SK-N-SH treated with all-trans-retinoic acid at 6 μM for 48 hours (cell line): ENCODE data around the gene CYSLTR1.

Source experiments
- ISL1 ChIP-seq: fragments of 250-450 bp; sonication (Bioruptor Pico); IDR thresholded peaks from 2 replicates; pipeline ENCODE4 v2.1.2; 2022; ENCODE audit warnings: mild to moderate bottlenecking, moderate library complexity
- SNAI2 ChIP-seq: fragments of 250-450 bp; sonication (Bioruptor Pico); IDR thresholded peaks from 2 replicates; pipeline ENCODE4 v1.5.0; 2020; ENCODE audit warnings: mild to moderate bottlenecking, moderate library complexity
- TF ChIP-seq, protein P1 (sequence below): fragments of 250-450 bp; sonication (Bioruptor Pico); IDR thresholded peaks from 2 replicates; pipeline ENCODE4 v1.5.0; 2020; ENCODE audit warnings: mild to moderate bottlenecking, moderate library complexity
- TF ChIP-seq, protein P2 (sequence below): fragments of 250-450 bp; sonication (Bioruptor Pico); IDR thresholded peaks from 2 replicates; pipeline ENCODE4 v1.5.1; 2020; ENCODE audit warnings: low read depth, mild to moderate bottlenecking, moderate library complexity
- TF ChIP-seq, protein P3 (sequence below): fragments of 250-450 bp; sonication (Bioruptor Pico); IDR thresholded peaks from 2 replicates; pipeline ENCODE4 v1.8.0; 2021; ENCODE audit warnings: low read depth, mild to moderate bottlenecking, moderate library complexity, borderline replicate concordance

DNA sequence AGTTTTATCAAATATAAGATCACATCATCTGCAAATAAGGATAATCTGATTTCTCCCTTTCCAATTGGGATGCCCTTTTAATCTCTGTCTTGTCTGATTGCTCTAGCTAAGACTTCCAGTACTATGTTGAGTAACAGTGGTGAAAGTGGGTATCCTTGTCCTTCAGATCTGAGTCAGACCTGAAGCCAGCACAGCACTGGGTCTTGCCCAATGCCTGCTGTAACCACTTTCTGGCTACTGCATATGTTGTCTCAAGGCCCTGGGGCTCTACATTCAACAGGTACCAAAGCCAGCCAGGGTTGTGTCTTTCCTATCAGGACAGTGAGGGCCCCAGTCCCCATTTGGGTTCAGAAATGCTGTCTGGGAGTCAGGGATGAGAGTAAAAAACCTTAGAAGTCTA lies 90.3 kb downstream of the CYSLTR1 start:
- TF ChIP-seq, protein P1, sequence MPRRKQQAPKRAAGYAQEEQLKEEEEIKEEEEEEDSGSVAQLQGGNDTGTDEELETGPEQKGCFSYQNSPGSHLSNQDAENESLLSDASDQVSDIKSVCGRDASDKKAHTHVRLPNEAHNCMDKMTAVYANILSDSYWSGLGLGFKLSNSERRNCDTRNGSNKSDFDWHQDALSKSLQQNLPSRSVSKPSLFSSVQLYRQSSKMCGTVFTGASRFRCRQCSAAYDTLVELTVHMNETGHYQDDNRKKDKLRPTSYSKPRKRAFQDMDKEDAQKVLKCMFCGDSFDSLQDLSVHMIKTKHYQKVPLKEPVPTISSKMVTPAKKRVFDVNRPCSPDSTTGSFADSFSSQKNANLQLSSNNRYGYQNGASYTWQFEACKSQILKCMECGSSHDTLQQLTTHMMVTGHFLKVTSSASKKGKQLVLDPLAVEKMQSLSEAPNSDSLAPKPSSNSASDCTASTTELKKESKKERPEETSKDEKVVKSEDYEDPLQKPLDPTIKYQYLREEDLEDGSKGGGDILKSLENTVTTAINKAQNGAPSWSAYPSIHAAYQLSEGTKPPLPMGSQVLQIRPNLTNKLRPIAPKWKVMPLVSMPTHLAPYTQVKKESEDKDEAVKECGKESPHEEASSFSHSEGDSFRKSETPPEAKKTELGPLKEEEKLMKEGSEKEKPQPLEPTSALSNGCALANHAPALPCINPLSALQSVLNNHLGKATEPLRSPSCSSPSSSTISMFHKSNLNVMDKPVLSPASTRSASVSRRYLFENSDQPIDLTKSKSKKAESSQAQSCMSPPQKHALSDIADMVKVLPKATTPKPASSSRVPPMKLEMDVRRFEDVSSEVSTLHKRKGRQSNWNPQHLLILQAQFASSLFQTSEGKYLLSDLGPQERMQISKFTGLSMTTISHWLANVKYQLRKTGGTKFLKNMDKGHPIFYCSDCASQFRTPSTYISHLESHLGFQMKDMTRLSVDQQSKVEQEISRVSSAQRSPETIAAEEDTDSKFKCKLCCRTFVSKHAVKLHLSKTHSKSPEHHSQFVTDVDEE (CRISPR knock-in tag) = no peak
- TF ChIP-seq, protein P2, sequence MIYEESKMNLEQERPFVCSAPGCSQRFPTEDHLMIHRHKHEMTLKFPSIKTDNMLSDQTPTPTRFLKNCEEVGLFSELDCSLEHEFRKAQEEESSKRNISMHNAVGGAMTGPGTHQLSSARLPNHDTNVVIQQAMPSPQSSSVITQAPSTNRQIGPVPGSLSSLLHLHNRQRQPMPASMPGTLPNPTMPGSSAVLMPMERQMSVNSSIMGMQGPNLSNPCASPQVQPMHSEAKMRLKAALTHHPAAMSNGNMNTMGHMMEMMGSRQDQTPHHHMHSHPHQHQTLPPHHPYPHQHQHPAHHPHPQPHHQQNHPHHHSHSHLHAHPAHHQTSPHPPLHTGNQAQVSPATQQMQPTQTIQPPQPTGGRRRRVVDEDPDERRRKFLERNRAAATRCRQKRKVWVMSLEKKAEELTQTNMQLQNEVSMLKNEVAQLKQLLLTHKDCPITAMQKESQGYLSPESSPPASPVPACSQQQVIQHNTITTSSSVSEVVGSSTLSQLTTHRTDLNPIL (CRISPR knock-in tag) = no peak
- TF ChIP-seq, protein P3, sequence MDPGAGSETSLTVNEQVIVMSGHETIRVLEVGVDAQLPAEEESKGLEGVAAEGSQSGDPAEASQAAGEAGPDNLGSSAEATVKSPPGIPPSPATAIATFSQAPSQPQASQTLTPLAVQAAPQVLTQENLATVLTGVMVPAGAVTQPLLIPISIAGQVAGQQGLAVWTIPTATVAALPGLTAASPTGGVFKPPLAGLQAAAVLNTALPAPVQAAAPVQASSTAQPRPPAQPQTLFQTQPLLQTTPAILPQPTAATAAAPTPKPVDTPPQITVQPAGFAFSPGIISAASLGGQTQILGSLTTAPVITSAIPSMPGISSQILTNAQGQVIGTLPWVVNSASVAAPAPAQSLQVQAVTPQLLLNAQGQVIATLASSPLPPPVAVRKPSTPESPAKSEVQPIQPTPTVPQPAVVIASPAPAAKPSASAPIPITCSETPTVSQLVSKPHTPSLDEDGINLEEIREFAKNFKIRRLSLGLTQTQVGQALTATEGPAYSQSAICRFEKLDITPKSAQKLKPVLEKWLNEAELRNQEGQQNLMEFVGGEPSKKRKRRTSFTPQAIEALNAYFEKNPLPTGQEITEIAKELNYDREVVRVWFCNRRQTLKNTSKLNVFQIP (CRISPR knock-in tag) = no peak
- TF ChIP-seq SNAI2 = no peak
- no peak for TF ChIP-seq ISL1 (CRISPR knock-in tag)
